ENCODE results near the gene TNFAIP8L2. TPM values are rescaled to one million over a fixed set of nuclear protein-coding genes. Genes with fewer than 3 reads are reported as not detected.

TNFAIP8L2 gene
- total RNA-seq, 1 experiment from 2014 or later: 0.15 TPM

GRCh38 chr1:151132335-151133017 lies 24.0 kb upstream of the TNFAIP8L2 start:
- TF ChIP-seq OVOL2 (CRISPR knock-in tag; IDR thresholded peaks at IDR 0.05; ENCODE audit: borderline replicate concordance) (no peak), ZBTB21 (CRISPR knock-in tag; IDR thresholded peaks at IDR 0.05; ENCODE audit: borderline replicate concordance) (no peak)
- Mint-ChIP-seq H3K4me3 (peak overlapping the region; percentile 72), H3K36me3 (peaks cover 16% of the 10 kb centered on the region), H3K4me1 (peaks cover 15% of the 10 kb centered on the region), H3K9me3 (no peaks in the 10 kb centered on the region; the same call in 1 of the 2 replicates), H3K27ac (no peak overlapping the region), H3K27me3 (ENCODE audit: low read depth) (peaks cover 43% of the 10 kb centered on the region)
- ATAC-seq: no peak
- ChIA-PET POLR2A (no interaction called here), CTCF (interaction anchor here (1.1 to 4.2 kb wide), 6 partner anchors 11 to 119 kb away, joined by 4 to 50 read pairs (median 28); no protein-coding TSS in a partner anchor)
- DNase-seq (ENCODE audit: low spot score): peak; percentile 28

GRCh38 chr1:151133018-151133806 lies 23.2 kb upstream of the TNFAIP8L2 start:
- Mint-ChIP-seq H3K4me1 (peaks cover 15% of the 10 kb centered on the region), H3K27me3 (ENCODE audit: low read depth) (peaks cover 43% of the 10 kb centered on the region), H3K9me3 (no peaks in the 10 kb centered on the region; the same call in 1 of the 2 replicates), H3K4me3 (peak overlapping the region; percentile 60), H3K36me3 (peaks cover 17% of the 10 kb centered on the region), H3K27ac (no peak overlapping the region)
- DNase-seq (ENCODE audit: low spot score) (peak; percentile 60), ATAC-seq (peak; percentile 16)
- POLR2A ChIA-PET: interaction anchor here (0.6 to 1.2 kb wide), 2 partner anchors 11 to 63 kb away, joined by 4 read pairs; no protein-coding TSS in a partner anchor
- CTCF ChIA-PET: interaction anchor here (1.3 to 4.2 kb wide), 3 partner anchors 9 to 34 kb away, joined by 3 to 39 read pairs (median 30); no protein-coding TSS in a partner anchor
- TF ChIP-seq CTCF (IDR thresholded peaks at IDR 0.05) (no peak), MAX (CRISPR knock-in tag; IDR thresholded peaks at IDR 0.05) (0 out of 2 replicates have a peak, but pooled peaks have one; percentile 24), ZNF121 (CRISPR knock-in tag; IDR thresholded peaks at IDR 0.05) (peak; percentile 76; the same call in 1 of the 2 replicates), FOXP1 (CRISPR knock-in tag; IDR thresholded peaks at IDR 0.05; ENCODE audit: borderline replicate concordance) (peak; percentile 10; the same call in 1 of the 2 replicates), ATF2 (CRISPR knock-in tag; IDR thresholded peaks at IDR 0.05; ENCODE audit: borderline replicate concordance, low read depth) (no peak), USF2 (CRISPR knock-in tag; IDR thresholded peaks at IDR 0.05) (no peak), TP53 (CRISPR knock-in tag; IDR thresholded peaks at IDR 0.05) (no peak), EMX1 (CRISPR knock-in tag; IDR thresholded peaks at IDR 0.05) (no peak), FOXP4 (CRISPR knock-in tag; IDR thresholded peaks at IDR 0.05) (0 out of 2 replicates have a peak, but pooled peaks have one; percentile 25)

GRCh38 chr1:151134396-151134795 lies 22.1 kb upstream of the TNFAIP8L2 start:
- H3K36me3 Mint-ChIP-seq: peaks cover 17% of the 10 kb centered on the region
- H3K4me3 Mint-ChIP-seq: no peak overlapping the region
- CTCF ChIA-PET: interaction anchor here (1.3 to 4.2 kb wide), 3 partner anchors 9 to 35 kb away, joined by 3 to 39 read pairs (median 30); no protein-coding TSS in a partner anchor
- peaks cover 8% of the 10 kb centered on the region for H3K4me1 Mint-ChIP-seq
- DNase-seq (ENCODE audit: low spot score) (no peak), ATAC-seq (no peak)
- no peak overlapping the region for H3K27ac Mint-ChIP-seq
- POLR2A ChIA-PET: interaction anchor here (0.5 kb wide), 1 partner anchor 72 kb away, joined by 3 read pairs; no protein-coding TSS in a partner anchor
- H3K9me3 Mint-ChIP-seq: no peaks in the 10 kb centered on the region; the same call in 1 of the 2 replicates
- H3K27me3 Mint-ChIP-seq (ENCODE audit: low read depth): peaks cover 43% of the 10 kb centered on the region
- TF ChIP-seq ZNF138 (CRISPR knock-in tag; conservative IDR thresholded peaks at IDR 0.05): no peak
- no peak for TF ChIP-seq IRF1 (CRISPR knock-in tag; IDR thresholded peaks at IDR 0.05)
- TF ChIP-seq PRRX2 (CRISPR knock-in tag; IDR thresholded peaks at IDR 0.05): no peak
- TF ChIP-seq ZMAT4 (CRISPR knock-in tag; IDR thresholded peaks at IDR 0.05): no peak
- TF ChIP-seq OVOL2 (CRISPR knock-in tag; IDR thresholded peaks at IDR 0.05; ENCODE audit: borderline replicate concordance): no peak
- no peak for TF ChIP-seq ZSCAN18 (CRISPR knock-in tag; IDR thresholded peaks at IDR 0.05)
- TF ChIP-seq ZNF423 (CRISPR knock-in tag; IDR thresholded peaks at IDR 0.05): no peak
- TF ChIP-seq MAX (CRISPR knock-in tag; IDR thresholded peaks at IDR 0.05): no peak

Measured in WTC11 (cell line).